ENCODE results near the gene HADH.

- TF ChIP-seq CTCF (IDR thresholded peaks at IDR 0.05): no peak
- no peak for TF ChIP-seq POLR2A (IDR thresholded peaks at IDR 0.05)
Measured at GRCh38 chr4:108029731-108030130, 40.0 kb downstream of the HADH start.

Data from esophagus squamous epithelium (tissue), 4 donors.